HepG2 (cell line): ENCODE results near the gene NELFCD. TPM values are rescaled to one million over a fixed set of nuclear protein-coding genes. Genes with fewer than 3 reads are reported as not detected.
A peak's percentile ranks its signal among the peaks of the same experiment; 100 is the strongest.

Source experiments
- CEBPB ChIP-seq: IDR thresholded peaks from 2 replicates; pipeline ENCODE4 v1.6.1; 2011; ENCODE audit warnings: low read depth, low read length, improper control_type of control experiment, borderline replicate concordance
- HNF4G ChIP-seq, 2 experiments: sonication (generic) in 1 of 2; formaldehyde crosslinking in 1 of 2; IDR thresholded peaks; 2 replicates each; pipeline versions ENCODE4 v1.4.0 to v1.6.1; 2011 to 2020; ENCODE audit warnings: borderline replicate concordance in 2 of 2, low read depth in 2 of 2, mild to moderate bottlenecking in 2 of 2, low read length in 1 of 2, missing genetic modification reagents in 1 of 2, moderate library complexity in 1 of 2
- HOXA3 ChIP-seq: sonication (generic); formaldehyde crosslinking; IDR thresholded peaks from 2 replicates; pipeline ENCODE4 v1.5.0; 2020; ENCODE audit warnings: missing genetic modification reagents
- NCOR1 ChIP-seq: fragments of 200-600 bp; sonication (generic); IDR thresholded peaks from 2 replicates; pipeline ENCODE4 v1.7.0; 2017; ENCODE audit warnings: antibody characterized with exemption, low read length, borderline replicate concordance
- NR1H2 ChIP-seq: sonication (generic); formaldehyde crosslinking; IDR thresholded peaks from 2 replicates; pipeline ENCODE4 v1.8.1; 2022; ENCODE audit warnings: low read depth, missing genetic modification reagents, borderline replicate concordance
- PAF1 ChIP-seq: IDR thresholded peaks from 2 replicates; pipeline ENCODE4 v1.6.1; 2016; ENCODE audit warnings: missing genetic modification reagents, missing compliant biosample characterization
- PITX1 ChIP-seq: sonication (generic); formaldehyde crosslinking; IDR thresholded peaks from 2 replicates; pipeline ENCODE4 v1.5.1; 2020; ENCODE audit warnings: mild to moderate bottlenecking, missing genetic modification reagents
- SP2 ChIP-seq: sonication (generic); formaldehyde crosslinking; IDR thresholded peaks from 2 replicates; pipeline ENCODE4 v1.5.1; 2020; ENCODE audit warnings: mild to moderate bottlenecking, missing genetic modification reagents
- TBX2 ChIP-seq: sonication (generic); formaldehyde crosslinking; IDR thresholded peaks from 2 replicates; pipeline ENCODE4 v1.5.0; 2020; ENCODE audit warnings: missing genetic modification reagents, mild to moderate bottlenecking, borderline replicate concordance
- ZNF83 ChIP-seq: sonication (generic); formaldehyde crosslinking; IDR thresholded peaks from 2 replicates; pipeline ENCODE4 v1.4.0; 2020; ENCODE audit warnings: missing genetic modification reagents, mild to moderate bottlenecking, borderline replicate concordance
- polyA plus RNA-seq, 8 experiments: library from polyadenylated mRNA; depleted of rRNA in 3 of 8; stranded (reverse) in 7 of 8; unstranded in 1 of 8; fragments of >200 nt; fragmentation: Illumina TruSeq in 4 of 8; extraction: Trizol in 4 of 8; gene quantifications; 2 replicates each; pipeline versions ENCODE4 v1.2.1 to v1.2.3, GENCODE V29; 2011 to 2016; ENCODE audit warnings: low read depth in 4 of 8, missing spikeins in 1 of 8, mixed read lengths in 1 of 8; ENCODE audit not compliant: insufficient read depth in 1 of 8
- total RNA-seq, 5 experiments: library from RNA; depleted of rRNA; stranded (reverse); fragments of >200 nt; fragmentation: Illumina TruSeq; extraction: Trizol; gene quantifications; 2 replicates each; pipeline ENCODE4 v1.2.3, GENCODE V29; 2016; ENCODE audit warnings: low read depth in 1 of 5
- TF ChIP-seq, protein P1 (sequence below): IDR thresholded peaks from 2 replicates; pipeline ENCODE4 v1.6.1; 2016; ENCODE audit warnings: low read depth, missing genetic modification reagents, missing compliant biosample characterization
- TF ChIP-seq, protein P2 (sequence below): sonication (generic); formaldehyde crosslinking; IDR thresholded peaks from 2 replicates; pipeline ENCODE4 v1.4.0; 2020; ENCODE audit warnings: missing genetic modification reagents
- TF ChIP-seq, protein P3 (sequence below): sonication (generic); formaldehyde crosslinking; IDR thresholded peaks from 2 replicates; pipeline ENCODE4 v1.5.1; 2020; ENCODE audit warnings: mild to moderate bottlenecking, missing genetic modification reagents, moderate library complexity
- TF ChIP-seq, protein P4 (sequence below): IDR thresholded peaks from 2 replicates; pipeline ENCODE4 v1.6.1; 2018; ENCODE audit warnings: missing genetic modification reagents
- TF ChIP-seq, protein P5 (sequence below): sonication (generic); formaldehyde crosslinking; conservative IDR thresholded peaks from 2 replicates; pipeline ENCODE4 v1.8.0; 2022; ENCODE audit warnings: missing genetic modification reagents

Gene NELFCD
- total and polyA plus RNA-seq, 2 of the 13 experiments (the other 11 are each of a cell fraction or from before 2014, with no cell fraction given), result 159 to 203 TPM

DNA sequence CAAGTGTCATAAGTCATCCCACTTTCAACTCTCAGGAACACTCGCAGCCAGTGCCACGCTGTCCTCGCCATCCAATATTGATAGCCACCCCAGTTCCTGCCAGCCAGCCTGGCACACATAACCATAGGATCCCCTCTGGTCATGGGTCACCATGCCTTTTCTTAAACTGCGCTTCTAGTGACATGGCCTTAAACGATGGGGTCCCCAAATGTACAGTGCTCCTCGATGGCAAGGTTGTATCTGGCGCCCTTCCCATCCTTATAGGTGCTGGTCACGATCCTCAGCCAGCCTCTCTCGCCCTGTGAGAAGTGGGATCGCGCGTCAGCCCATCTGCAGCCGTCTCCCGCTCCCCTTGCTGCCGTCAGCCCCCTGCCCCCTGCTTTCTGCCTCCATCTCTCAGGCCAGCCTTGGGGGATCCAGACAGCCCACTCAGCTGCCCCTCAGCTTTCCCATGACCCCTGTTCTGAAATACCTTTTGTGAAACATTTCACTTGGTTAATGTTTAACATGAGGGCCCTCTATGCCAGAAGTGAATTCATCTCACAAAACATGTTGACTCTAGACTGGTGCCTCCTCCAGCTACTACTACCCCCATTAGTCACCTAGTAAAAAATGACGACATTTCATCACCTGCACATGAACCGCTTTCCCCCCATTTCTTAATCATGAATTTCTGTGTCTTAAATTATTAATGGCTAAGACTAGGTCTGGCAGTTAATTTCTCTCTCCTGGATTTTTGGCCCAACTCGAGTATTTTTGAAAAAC, 14.6 kb downstream of the NELFCD start (continued):
- TF ChIP-seq, protein P1, sequence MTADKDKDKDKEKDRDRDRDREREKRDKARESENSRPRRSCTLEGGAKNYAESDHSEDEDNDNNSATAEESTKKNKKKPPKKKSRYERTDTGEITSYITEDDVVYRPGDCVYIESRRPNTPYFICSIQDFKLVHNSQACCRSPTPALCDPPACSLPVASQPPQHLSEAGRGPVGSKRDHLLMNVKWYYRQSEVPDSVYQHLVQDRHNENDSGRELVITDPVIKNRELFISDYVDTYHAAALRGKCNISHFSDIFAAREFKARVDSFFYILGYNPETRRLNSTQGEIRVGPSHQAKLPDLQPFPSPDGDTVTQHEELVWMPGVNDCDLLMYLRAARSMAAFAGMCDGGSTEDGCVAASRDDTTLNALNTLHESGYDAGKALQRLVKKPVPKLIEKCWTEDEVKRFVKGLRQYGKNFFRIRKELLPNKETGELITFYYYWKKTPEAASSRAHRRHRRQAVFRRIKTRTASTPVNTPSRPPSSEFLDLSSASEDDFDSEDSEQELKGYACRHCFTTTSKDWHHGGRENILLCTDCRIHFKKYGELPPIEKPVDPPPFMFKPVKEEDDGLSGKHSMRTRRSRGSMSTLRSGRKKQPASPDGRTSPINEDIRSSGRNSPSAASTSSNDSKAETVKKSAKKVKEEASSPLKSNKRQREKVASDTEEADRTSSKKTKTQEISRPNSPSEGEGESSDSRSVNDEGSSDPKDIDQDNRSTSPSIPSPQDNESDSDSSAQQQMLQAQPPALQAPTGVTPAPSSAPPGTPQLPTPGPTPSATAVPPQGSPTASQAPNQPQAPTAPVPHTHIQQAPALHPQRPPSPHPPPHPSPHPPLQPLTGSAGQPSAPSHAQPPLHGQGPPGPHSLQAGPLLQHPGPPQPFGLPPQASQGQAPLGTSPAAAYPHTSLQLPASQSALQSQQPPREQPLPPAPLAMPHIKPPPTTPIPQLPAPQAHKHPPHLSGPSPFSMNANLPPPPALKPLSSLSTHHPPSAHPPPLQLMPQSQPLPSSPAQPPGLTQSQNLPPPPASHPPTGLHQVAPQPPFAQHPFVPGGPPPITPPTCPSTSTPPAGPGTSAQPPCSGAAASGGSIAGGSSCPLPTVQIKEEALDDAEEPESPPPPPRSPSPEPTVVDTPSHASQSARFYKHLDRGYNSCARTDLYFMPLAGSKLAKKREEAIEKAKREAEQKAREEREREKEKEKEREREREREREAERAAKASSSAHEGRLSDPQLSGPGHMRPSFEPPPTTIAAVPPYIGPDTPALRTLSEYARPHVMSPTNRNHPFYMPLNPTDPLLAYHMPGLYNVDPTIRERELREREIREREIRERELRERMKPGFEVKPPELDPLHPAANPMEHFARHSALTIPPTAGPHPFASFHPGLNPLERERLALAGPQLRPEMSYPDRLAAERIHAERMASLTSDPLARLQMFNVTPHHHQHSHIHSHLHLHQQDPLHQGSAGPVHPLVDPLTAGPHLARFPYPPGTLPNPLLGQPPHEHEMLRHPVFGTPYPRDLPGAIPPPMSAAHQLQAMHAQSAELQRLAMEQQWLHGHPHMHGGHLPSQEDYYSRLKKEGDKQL (CRISPR knock-in tag), result no peak
- TF ChIP-seq, protein P2, sequence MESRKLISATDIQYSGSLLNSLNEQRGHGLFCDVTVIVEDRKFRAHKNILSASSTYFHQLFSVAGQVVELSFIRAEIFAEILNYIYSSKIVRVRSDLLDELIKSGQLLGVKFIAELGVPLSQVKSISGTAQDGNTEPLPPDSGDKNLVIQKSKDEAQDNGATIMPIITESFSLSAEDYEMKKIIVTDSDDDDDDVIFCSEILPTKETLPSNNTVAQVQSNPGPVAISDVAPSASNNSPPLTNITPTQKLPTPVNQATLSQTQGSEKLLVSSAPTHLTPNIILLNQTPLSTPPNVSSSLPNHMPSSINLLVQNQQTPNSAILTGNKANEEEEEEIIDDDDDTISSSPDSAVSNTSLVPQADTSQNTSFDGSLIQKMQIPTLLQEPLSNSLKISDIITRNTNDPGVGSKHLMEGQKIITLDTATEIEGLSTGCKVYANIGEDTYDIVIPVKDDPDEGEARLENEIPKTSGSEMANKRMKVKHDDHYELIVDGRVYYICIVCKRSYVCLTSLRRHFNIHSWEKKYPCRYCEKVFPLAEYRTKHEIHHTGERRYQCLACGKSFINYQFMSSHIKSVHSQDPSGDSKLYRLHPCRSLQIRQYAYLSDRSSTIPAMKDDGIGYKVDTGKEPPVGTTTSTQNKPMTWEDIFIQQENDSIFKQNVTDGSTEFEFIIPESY (CRISPR knock-in tag), result peak; percentile 20; the same call in 1 of the 2 replicates
- TF ChIP-seq HOXA3 (peak; percentile 44; the same call in 1 of the 2 replicates), PAF1 (CRISPR knock-in tag) (no peak), HNF4G (IDR thresholded peaks at IDR 0.05; ENCODE audit: borderline replicate concordance, low read depth, low read length) (no peak), HNF4G (CRISPR knock-in tag; IDR thresholded peaks at IDR 0.05; ENCODE audit: borderline replicate concordance, low read depth) (0 out of 2 replicates have a peak, but pooled peaks have one; percentile 21), ZNF83 (CRISPR knock-in tag) (0 out of 2 replicates have a peak, but pooled peaks have one; percentile 60), PITX1 (0 out of 2 replicates have a peak, but pooled peaks have one; percentile 6), TBX2 (CRISPR knock-in tag) (peak; percentile 53; the same call in 1 of the 2 replicates), NR1H2 (CRISPR knock-in tag) (no peak), SP2 (CRISPR knock-in tag) (peak; percentile 26; the same call in 1 of the 2 replicates), CEBPB (peak; percentile 62; the same call in 1 of the 2 replicates), NCOR1 (peak; percentile 57; the same call in 1 of the 2 replicates)
- TF ChIP-seq, protein P3, sequence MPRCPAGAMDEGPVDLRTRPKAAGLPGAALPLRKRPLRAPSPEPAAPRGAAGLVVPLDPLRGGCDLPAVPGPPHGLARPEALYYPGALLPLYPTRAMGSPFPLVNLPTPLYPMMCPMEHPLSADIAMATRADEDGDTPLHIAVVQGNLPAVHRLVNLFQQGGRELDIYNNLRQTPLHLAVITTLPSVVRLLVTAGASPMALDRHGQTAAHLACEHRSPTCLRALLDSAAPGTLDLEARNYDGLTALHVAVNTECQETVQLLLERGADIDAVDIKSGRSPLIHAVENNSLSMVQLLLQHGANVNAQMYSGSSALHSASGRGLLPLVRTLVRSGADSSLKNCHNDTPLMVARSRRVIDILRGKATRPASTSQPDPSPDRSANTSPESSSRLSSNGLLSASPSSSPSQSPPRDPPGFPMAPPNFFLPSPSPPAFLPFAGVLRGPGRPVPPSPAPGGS, result no peak
- TF ChIP-seq, protein P4, sequence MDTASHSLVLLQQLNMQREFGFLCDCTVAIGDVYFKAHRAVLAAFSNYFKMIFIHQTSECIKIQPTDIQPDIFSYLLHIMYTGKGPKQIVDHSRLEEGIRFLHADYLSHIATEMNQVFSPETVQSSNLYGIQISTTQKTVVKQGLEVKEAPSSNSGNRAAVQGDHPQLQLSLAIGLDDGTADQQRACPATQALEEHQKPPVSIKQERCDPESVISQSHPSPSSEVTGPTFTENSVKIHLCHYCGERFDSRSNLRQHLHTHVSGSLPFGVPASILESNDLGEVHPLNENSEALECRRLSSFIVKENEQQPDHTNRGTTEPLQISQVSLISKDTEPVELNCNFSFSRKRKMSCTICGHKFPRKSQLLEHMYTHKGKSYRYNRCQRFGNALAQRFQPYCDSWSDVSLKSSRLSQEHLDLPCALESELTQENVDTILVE (CRISPR knock-in tag), result peak; percentile 53; the same call in 1 of the 2 replicates
- TF ChIP-seq, protein P5, sequence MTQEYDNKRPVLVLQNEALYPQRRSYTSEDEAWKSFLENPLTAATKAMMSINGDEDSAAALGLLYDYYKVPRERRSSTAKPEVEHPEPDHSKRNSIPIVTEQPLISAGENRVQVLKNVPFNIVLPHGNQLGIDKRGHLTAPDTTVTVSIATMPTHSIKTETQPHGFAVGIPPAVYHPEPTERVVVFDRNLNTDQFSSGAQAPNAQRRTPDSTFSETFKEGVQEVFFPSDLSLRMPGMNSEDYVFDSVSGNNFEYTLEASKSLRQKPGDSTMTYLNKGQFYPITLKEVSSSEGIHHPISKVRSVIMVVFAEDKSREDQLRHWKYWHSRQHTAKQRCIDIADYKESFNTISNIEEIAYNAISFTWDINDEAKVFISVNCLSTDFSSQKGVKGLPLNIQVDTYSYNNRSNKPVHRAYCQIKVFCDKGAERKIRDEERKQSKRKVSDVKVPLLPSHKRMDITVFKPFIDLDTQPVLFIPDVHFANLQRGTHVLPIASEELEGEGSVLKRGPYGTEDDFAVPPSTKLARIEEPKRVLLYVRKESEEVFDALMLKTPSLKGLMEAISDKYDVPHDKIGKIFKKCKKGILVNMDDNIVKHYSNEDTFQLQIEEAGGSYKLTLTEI (CRISPR knock-in tag), result no peak
